ENCODE data around the gene TRABD2B. TPM values are rescaled to one million over a fixed set of nuclear protein-coding genes. Genes with fewer than 3 reads are reported as not detected.

TRABD2B gene
- total RNA-seq, 1 experiment from 2014 or later, result 0.05 TPM

DNA sequence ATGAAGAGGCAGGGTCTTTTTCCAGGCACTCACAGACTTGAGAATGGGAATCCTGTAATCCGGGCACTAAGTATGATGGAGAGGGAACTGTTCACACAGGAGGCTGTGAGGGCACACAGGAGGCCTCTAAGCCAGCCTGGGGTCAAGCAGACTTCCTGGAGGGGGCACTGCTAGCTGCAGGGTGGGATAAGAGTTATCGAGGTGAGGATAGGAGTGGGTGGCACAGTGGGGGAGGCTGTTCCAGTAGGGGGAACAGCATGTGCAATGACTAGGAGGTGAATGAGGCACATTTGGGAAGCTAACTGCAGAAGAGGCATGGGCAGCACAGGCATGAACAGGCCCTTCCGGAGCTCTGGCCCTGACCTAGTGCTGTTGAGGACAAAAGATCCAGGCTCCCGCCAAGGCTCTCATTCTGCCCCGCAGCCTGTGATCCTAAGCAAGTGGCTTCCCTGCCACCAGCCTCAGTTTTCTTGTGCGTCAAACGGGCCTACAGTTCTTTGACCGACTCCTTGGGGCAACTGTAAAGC, 216.7 kb downstream of the TRABD2B start:
- ChIA-PET POLR2A (no interaction called here), CTCF (no interaction called here), RAD21 (ENCODE audit: low non-redundant PET in 1 of 2, low total read pairs in 2 of 2, uncharacterized antibody in 2 of 2, unreplicated experiment in 2 of 2) (no interaction called here)
- Histone ChIP-seq H2AFZ (ENCODE audit: low read depth, low read length, poor library complexity, severe bottlenecking) (no peak overlapping the region), H3K9me3 (ENCODE audit: control insufficient read depth in 1 of 2, insufficient read depth in 1 of 2, low read depth in 1 of 2, low read length in 2 of 2) (no peaks in the 10 kb centered on the region), H3K27ac (ENCODE audit: low read depth, low read length) (no peak overlapping the region), H3K79me2 (ENCODE audit: insufficient read depth, low read length) (no peaks in the 10 kb centered on the region), H3K9ac (ENCODE audit: low read length) (no peak overlapping the region), H3K9me2 (ENCODE audit: insufficient read depth) (no peaks in the 10 kb centered on the region), H3K4me3 (replicated peaks in 1 of 2; ENCODE audit: low read depth in 1 of 2, low read length in 2 of 2) (no peak overlapping the region), H3K4me2 (ENCODE audit: low read length) (no peak overlapping the region), H4K20me1 (ENCODE audit: insufficient read depth) (no peaks in the 10 kb centered on the region), H3K27me3 (ENCODE audit: insufficient read depth, low read length) (peaks cover 3% of the 10 kb centered on the region; the same call in 1 of the 2 replicates), H3K36me3 (ENCODE audit: control insufficient read depth in 1 of 2, insufficient read depth in 2 of 2, low read length in 2 of 2) (no peaks in the 10 kb centered on the region), H3K4me1 (ENCODE audit: control insufficient read depth in 1 of 2, insufficient read depth in 2 of 2, low read length in 2 of 2) (no peaks in the 10 kb centered on the region)
- no TSS peak for BruUV-seq (replicated peaks)
- TF ChIP-seq EZH2 (IDR thresholded peaks at IDR 0.05) (no peak), RAD21 (IDR thresholded peaks at IDR 0.05; ENCODE audit: low read depth) (no peak), ELF1 (IDR thresholded peaks at IDR 0.05; ENCODE audit: borderline replicate concordance, low read depth) (no peak), EGR1 (IDR thresholded peaks at IDR 0.05; ENCODE audit: low read depth) (no peak), TCF7L2 (IDR thresholded peaks at IDR 0.05; ENCODE audit: borderline replicate concordance, extremely low read depth, insufficient read depth, insufficient read length) (no peak), ZFX (IDR thresholded peaks at IDR 0.05) (no peak), SP1 (IDR thresholded peaks at IDR 0.05; ENCODE audit: low read depth) (no peak), YY1 (IDR thresholded peaks at IDR 0.05; ENCODE audit: extremely low read depth, insufficient replicate concordance, low read depth, low read length) (no peak), SIN3A (IDR thresholded peaks at IDR 0.05; ENCODE audit: low read depth) (no peak), POLR2A (IDR thresholded peaks at IDR 0.05; ENCODE audit: borderline replicate concordance, extremely low read depth, insufficient read depth, insufficient read length) (no peak)
- TF ChIP-seq, protein P1, sequence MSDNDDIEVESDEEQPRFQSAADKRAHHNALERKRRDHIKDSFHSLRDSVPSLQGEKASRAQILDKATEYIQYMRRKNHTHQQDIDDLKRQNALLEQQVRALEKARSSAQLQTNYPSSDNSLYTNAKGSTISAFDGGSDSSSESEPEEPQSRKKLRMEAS (IDR thresholded peaks at IDR 0.05), result no peak
- TF ChIP-seq, protein P2, sequence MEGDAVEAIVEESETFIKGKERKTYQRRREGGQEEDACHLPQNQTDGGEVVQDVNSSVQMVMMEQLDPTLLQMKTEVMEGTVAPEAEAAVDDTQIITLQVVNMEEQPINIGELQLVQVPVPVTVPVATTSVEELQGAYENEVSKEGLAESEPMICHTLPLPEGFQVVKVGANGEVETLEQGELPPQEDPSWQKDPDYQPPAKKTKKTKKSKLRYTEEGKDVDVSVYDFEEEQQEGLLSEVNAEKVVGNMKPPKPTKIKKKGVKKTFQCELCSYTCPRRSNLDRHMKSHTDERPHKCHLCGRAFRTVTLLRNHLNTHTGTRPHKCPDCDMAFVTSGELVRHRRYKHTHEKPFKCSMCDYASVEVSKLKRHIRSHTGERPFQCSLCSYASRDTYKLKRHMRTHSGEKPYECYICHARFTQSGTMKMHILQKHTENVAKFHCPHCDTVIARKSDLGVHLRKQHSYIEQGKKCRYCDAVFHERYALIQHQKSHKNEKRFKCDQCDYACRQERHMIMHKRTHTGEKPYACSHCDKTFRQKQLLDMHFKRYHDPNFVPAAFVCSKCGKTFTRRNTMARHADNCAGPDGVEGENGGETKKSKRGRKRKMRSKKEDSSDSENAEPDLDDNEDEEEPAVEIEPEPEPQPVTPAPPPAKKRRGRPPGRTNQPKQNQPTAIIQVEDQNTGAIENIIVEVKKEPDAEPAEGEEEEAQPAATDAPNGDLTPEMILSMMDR (IDR thresholded peaks at IDR 0.05 in 2 of 3, conservative IDR thresholded peaks at IDR 0.05 in 1 of 3; ENCODE audit: borderline replicate concordance in 1 of 3, insufficient read depth in 1 of 3, low read depth in 2 of 3, low read length in 2 of 3), result no peak
- intact Hi-C loops (cut with micrococcal nuclease), result no loop called here
- ATAC-seq (no peak), DNase-seq (ENCODE audit: low read depth, low spot score) (no peak)

Data from HCT116 (cell line).